Keratinocyte (primary cell): ENCODE data around the gene TXK. TPM values are rescaled to one million over a fixed set of nuclear protein-coding genes. Genes with fewer than 3 reads are reported as not detected.

ENCODE experiments used
- DNase-seq: peaks from one replicate; pipeline ENCODE4 v3.0.0-alpha.2; 2011; ENCODE audit warnings: low read depth, missing footprints, low spot score
- FAIRE-seq: peaks from 2 replicates; lab custom pipeline; 2011; peaks lifted over from hg19 to GRCh38; lab: Jason Lieb, UNC
- H2AFZ ChIP-seq: 2 replicates; pipeline ENCODE4 v1.6.0; 2012; ENCODE audit warnings: low read length, control low read depth, inconsistent platforms; ENCODE audit not compliant: control insufficient read depth
- H3K27ac ChIP-seq: 2 replicates; pipeline ENCODE4 v1.5.1; 2011; ENCODE audit warnings: low read length; ENCODE audit not compliant: control insufficient read depth, insufficient read depth
- H3K27me3 ChIP-seq: 3 replicates; pipeline ENCODE4 v1.6.0; 2011; ENCODE audit warnings: low read length; ENCODE audit not compliant: control insufficient read depth, insufficient read depth; ENCODE audit errors: extremely low read depth
- H3K36me3 ChIP-seq, 2 experiments: 2 replicates in 1 of 2; 3 replicates in 1 of 2; pipeline ENCODE4 v1.5.1; 2011; ENCODE audit warnings: low read length in 2 of 2, mild to moderate bottlenecking in 1 of 2; ENCODE audit not compliant: control insufficient read depth in 2 of 2, insufficient read depth in 2 of 2; ENCODE audit errors: extremely low read depth in 1 of 2
- H3K4me1 ChIP-seq: 3 replicates; pipeline ENCODE4 v1.5.1; 2011; ENCODE audit warnings: low read length; ENCODE audit not compliant: control insufficient read depth, insufficient read depth; ENCODE audit errors: extremely low read depth
- H3K4me2 ChIP-seq: 3 replicates; pipeline ENCODE4 v1.6.0; 2011; ENCODE audit warnings: low read depth, low read length; ENCODE audit not compliant: control insufficient read depth, insufficient read depth; ENCODE audit errors: extremely low read depth
- H3K4me3 ChIP-seq, 3 experiments: fragments of 200-600 bp in 1 of 3; sonication (generic) in 1 of 3; 2 replicates in 2 of 3; 3 replicates in 1 of 3; pipeline ENCODE4 v1.5.1; 2011 to 2016; ENCODE audit warnings: low read length in 3 of 3, mild to moderate bottlenecking in 3 of 3, control low read depth in 2 of 3, inconsistent platforms in 1 of 3, low read depth in 1 of 3, mixed read lengths in 1 of 3, mixed run types in 1 of 3, moderate library complexity in 1 of 3; ENCODE audit not compliant: control insufficient read depth in 2 of 3, insufficient read depth in 2 of 3; ENCODE audit errors: extremely low read depth in 1 of 3
- H3K79me2 ChIP-seq: 2 replicates; pipeline ENCODE4 v1.6.0; 2012; ENCODE audit warnings: low read length; ENCODE audit not compliant: control insufficient read depth, insufficient read depth
- H3K9ac ChIP-seq: 3 replicates; pipeline ENCODE4 v1.6.0; 2011; ENCODE audit warnings: low read length; ENCODE audit not compliant: control insufficient read depth, insufficient read depth; ENCODE audit errors: extremely low read depth
- H3K9me1 ChIP-seq: 3 replicates; pipeline ENCODE4 v1.6.0; 2011; ENCODE audit warnings: low read length; ENCODE audit not compliant: control insufficient read depth, insufficient read depth; ENCODE audit errors: extremely low read depth
- H3K9me3 ChIP-seq: 2 replicates; pipeline ENCODE4 v1.5.1; 2012; ENCODE audit warnings: low read depth, low read length; ENCODE audit not compliant: control insufficient read depth
- H4K20me1 ChIP-seq: 3 replicates; pipeline ENCODE4 v1.6.0; 2011; ENCODE audit warnings: low read length; ENCODE audit not compliant: control insufficient read depth, insufficient read depth; ENCODE audit errors: extremely low read depth
- EZH2 ChIP-seq: IDR thresholded peaks from one replicate; pipeline ENCODE4 v1.6.1; 2012; ENCODE audit warnings: inconsistent platforms, mild to moderate bottlenecking, low read length, moderate library complexity
- dilution Hi-C: fragments of 300-500 bp; cut with MboI; formaldehyde crosslinking; loops from one replicate; pipeline ENCODE4 v1.7.0; 2020; ENCODE audit warnings: low sequenced_read_pairs; ENCODE audit not compliant: extremely low pct_ligation_motif_present
- polyA plus RNA-seq, 5 experiments: library from polyadenylated mRNA; depleted of rRNA in 3 of 5; stranded (reverse) in 3 of 5; stranded (forward) in 1 of 5; unstranded in 1 of 5; fragments of >200 nt; gene quantifications; 1 replicate in 1 of 5; 2 replicates in 3 of 5; 3 replicates in 1 of 5; pipeline versions ENCODE4 v1.2.1 to v1.2.3, GENCODE V29; 2011 to 2012; ENCODE audit warnings: missing spikeins in 2 of 5, low read depth in 1 of 5, low replicate concordance in 1 of 5
- TF ChIP-seq, protein P1 (sequence below), 3 experiments: IDR thresholded peaks in 1 of 3; conservative IDR thresholded peaks in 1 of 3; optimal IDR thresholded peaks in 1 of 3; 2 replicates in 2 of 3; 3 replicates in 1 of 3; pipeline versions ENCODE3 to v1.5.1; 2011; ENCODE audit warnings: low read length in 3 of 3, mild to moderate bottlenecking in 3 of 3, moderate library complexity in 2 of 3, control low read depth in 1 of 3, inconsistent platforms in 1 of 3; ENCODE audit not compliant: insufficient read depth in 2 of 3; ENCODE audit errors: extremely low read depth in 1 of 3

TXK gene
- polyA plus RNA-seq, 1 donor (not counting 4 experiments of a cell fraction or from before 2014, with no cell fraction given) = 0.12 TPM

DNA sequence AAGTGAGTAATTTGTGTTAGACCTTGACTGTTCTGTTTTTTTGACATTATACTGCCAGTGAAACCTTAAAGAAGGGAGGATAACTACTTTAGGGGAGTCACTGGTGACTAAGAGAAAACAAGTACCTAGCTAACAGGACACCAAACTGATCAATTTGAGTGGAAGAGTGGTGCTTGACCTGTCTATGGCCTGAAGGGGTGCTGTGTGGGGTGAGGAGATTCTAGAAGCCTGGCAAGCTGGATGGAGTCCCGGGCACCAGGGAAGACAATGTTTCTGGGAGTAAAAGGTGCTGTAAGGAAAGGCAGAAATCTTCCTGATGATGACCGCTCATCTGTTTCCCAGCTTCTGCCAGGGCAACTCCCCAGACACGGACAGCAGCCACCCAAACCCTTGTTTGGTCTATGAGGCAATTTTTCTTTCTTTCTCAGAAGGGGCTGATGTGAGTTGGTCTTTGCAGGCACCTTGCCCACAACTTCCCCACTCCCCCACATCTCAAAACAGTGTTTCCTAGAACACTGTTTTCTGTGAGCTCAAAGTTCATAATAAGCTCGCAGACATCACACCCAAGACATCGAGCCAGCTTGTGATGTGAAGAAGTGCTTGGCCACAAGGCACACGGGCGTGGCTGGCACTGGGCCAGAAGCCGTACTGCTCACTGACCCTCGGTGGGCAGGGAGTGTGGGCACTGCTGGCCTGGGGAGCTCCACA lies 4.6 kb downstream of the TXK start:
- FAIRE-seq = no peak
- dilution Hi-C loops = no loop called here

DNA sequence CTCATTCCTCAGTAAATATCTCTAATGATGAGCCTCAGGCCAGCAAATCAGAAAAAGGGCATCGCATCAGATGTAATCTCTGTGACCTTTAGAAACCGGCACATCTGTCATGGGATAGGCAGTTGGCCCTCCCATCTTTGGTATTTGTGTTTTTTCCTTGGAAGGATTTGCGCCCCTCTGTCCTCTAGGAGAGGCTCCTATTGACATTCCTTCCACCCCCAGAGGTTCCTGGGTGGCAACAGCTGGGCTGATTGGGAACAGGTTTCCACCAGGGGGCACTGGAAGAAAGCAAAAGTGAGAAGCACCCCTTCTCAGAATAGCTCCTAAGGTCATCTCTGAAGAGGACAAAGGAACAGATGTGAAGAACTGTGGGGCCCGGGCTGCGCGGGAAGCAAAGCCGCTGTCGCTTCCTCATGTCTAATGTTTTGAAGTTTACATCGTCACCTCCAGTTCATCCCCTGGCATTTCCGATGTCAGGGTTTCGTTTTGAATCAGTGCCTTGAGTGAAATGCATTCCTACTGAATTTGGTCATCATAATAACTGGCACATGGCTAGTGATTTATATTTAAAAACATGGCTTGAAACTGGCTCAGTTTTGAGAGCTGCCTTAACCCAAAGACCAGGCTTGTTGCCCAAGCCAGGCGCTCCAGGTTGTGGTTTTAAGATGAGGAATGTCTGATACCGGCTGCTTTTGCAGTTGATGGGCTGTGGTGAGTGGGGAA lies 6.2 kb downstream of the TXK start:
- H3K4me1 ChIP-seq = peaks cover 15% of the 10 kb centered on the region
- H2AFZ ChIP-seq = peak overlapping the region; percentile 77
- H4K20me1 ChIP-seq = no peaks in the 10 kb centered on the region
- no peaks in the 10 kb centered on the region for H3K79me2 ChIP-seq
- peak; percentile 56 for DNase-seq
- TF ChIP-seq EZH2 = no peak
- TF ChIP-seq, protein P1, sequence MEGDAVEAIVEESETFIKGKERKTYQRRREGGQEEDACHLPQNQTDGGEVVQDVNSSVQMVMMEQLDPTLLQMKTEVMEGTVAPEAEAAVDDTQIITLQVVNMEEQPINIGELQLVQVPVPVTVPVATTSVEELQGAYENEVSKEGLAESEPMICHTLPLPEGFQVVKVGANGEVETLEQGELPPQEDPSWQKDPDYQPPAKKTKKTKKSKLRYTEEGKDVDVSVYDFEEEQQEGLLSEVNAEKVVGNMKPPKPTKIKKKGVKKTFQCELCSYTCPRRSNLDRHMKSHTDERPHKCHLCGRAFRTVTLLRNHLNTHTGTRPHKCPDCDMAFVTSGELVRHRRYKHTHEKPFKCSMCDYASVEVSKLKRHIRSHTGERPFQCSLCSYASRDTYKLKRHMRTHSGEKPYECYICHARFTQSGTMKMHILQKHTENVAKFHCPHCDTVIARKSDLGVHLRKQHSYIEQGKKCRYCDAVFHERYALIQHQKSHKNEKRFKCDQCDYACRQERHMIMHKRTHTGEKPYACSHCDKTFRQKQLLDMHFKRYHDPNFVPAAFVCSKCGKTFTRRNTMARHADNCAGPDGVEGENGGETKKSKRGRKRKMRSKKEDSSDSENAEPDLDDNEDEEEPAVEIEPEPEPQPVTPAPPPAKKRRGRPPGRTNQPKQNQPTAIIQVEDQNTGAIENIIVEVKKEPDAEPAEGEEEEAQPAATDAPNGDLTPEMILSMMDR (optimal IDR thresholded peaks at IDR 0.05 in 1 of 3, IDR thresholded peaks at IDR 0.05 in 1 of 3, conservative IDR thresholded peaks at IDR 0.05 in 1 of 3; ENCODE audit: extremely low read depth in 1 of 3, insufficient read depth in 2 of 3, low read length in 3 of 3) = peak; percentile 42 to 69 (median 66)
- H3K9me3 ChIP-seq = no peaks in the 10 kb centered on the region
- H3K27ac ChIP-seq = peak overlapping the region; percentile 34
- no peaks in the 10 kb centered on the region for H3K9me1 ChIP-seq
- H3K27me3 ChIP-seq = no peaks in the 10 kb centered on the region
- peak overlapping the region; percentile 40 for H3K9ac ChIP-seq
- dilution Hi-C loops = no loop called here
- no peaks in the 10 kb centered on the region for H3K36me3 ChIP-seq
- peak overlapping the region in 2 of 3 experiments; percentile 45 to 61 for H3K4me3 ChIP-seq
- peak overlapping the region; percentile 88 for H3K4me2 ChIP-seq
- peak; percentile 76 for FAIRE-seq

More for the DNA sequence above, 4.6 kb downstream of the TXK start:
- Histone ChIP-seq H3K27me3 (no peaks in the 10 kb centered on the region), H3K9ac (no peak overlapping the region), H3K4me1 (peaks cover 15% of the 10 kb centered on the region), H2AFZ (no peak overlapping the region), H3K36me3 (no peaks in the 10 kb centered on the region), H3K79me2 (no peaks in the 10 kb centered on the region), H3K9me1 (no peaks in the 10 kb centered on the region), H3K4me2 (no peak overlapping the region), H3K27ac (no peak overlapping the region), H4K20me1 (no peaks in the 10 kb centered on the region), H3K4me3 (no peak overlapping the region), H3K9me3 (no peaks in the 10 kb centered on the region)
- TF ChIP-seq EZH2 = no peak
- TF ChIP-seq, protein P1 (optimal IDR thresholded peaks at IDR 0.05 in 1 of 3, IDR thresholded peaks at IDR 0.05 in 1 of 3, conservative IDR thresholded peaks at IDR 0.05 in 1 of 3; ENCODE audit: extremely low read depth in 1 of 3, insufficient read depth in 2 of 3, low read length in 3 of 3) = peak in 2 of 3 experiments; percentile 8 to 12
- no peak for DNase-seq
